ENCODE measurements around the gene USP3.

DNA sequence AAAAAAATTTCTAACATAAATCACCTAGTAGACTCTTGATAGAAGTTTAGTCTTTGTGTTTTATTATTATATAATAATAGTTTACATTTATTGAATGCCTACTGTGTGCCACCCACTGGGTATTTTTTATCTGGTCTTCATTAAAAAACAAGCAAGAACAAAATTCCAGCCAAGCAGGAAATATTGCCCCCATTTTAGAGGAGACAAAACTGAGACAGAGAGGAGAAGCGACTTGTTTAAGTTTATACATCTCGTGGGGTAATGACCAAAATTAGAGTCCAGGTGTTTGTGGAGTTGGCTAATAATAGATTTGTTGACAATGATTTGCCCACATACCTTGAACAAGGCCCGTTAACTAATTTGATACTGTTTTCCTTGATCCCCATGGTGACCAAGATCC lies 59.7 kb downstream of the USP3 start:
- TF ChIP-seq, protein P1, sequence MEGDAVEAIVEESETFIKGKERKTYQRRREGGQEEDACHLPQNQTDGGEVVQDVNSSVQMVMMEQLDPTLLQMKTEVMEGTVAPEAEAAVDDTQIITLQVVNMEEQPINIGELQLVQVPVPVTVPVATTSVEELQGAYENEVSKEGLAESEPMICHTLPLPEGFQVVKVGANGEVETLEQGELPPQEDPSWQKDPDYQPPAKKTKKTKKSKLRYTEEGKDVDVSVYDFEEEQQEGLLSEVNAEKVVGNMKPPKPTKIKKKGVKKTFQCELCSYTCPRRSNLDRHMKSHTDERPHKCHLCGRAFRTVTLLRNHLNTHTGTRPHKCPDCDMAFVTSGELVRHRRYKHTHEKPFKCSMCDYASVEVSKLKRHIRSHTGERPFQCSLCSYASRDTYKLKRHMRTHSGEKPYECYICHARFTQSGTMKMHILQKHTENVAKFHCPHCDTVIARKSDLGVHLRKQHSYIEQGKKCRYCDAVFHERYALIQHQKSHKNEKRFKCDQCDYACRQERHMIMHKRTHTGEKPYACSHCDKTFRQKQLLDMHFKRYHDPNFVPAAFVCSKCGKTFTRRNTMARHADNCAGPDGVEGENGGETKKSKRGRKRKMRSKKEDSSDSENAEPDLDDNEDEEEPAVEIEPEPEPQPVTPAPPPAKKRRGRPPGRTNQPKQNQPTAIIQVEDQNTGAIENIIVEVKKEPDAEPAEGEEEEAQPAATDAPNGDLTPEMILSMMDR (IDR thresholded peaks at IDR 0.05; ENCODE audit: low read depth, low read length, missing input control) = no peak
- TF ChIP-seq, protein P2, sequence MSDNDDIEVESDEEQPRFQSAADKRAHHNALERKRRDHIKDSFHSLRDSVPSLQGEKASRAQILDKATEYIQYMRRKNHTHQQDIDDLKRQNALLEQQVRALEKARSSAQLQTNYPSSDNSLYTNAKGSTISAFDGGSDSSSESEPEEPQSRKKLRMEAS (IDR thresholded peaks at IDR 0.05) = no peak
- TF ChIP-seq YY1 (IDR thresholded peaks at IDR 0.05) (no peak), RAD21 (IDR thresholded peaks at IDR 0.05) (no peak), EGR1 (IDR thresholded peaks at IDR 0.05; ENCODE audit: low read depth in 2 of 2) (no peak), SP1 (IDR thresholded peaks at IDR 0.05) (no peak)
- TF ChIP-seq, protein P3, sequence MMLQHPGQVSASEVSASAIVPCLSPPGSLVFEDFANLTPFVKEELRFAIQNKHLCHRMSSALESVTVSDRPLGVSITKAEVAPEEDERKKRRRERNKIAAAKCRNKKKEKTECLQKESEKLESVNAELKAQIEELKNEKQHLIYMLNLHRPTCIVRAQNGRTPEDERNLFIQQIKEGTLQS (IDR thresholded peaks at IDR 0.05) = no peak

Measured in liver (tissue), 3 donors.